ENCODE data around the gene NYNRIN.
A peak's percentile ranks its signal among the peaks of the same experiment; 100 is the strongest.
"Not testable (repeated sequence)": the region's sequence is repeated elsewhere in the genome, so short reads cannot be mapped to it uniquely, and the experiment has no call there.

The NYNRIN gene

GRCh38 chr14:24431569-24432258 lies 32.9 kb downstream of the NYNRIN start:
- peak; percentile 95 for DNase-seq (ENCODE audit: low spot score)

GRCh38 chr14:24432259-24433131 lies 33.7 kb downstream of the NYNRIN start:
- no peak for DNase-seq (ENCODE audit: low spot score)

- DNase-seq (ENCODE audit: low spot score) = no peak
Measured at GRCh38 chr14:24434036-24434435, 35.2 kb downstream of the NYNRIN start.

- DNase-seq (ENCODE audit: low spot score) = no peak
Measured at GRCh38 chr14:24434676-24435075, 35.9 kb downstream of the NYNRIN start.

GRCh38 chr14:24435192-24435810 lies 36.5 kb downstream of the NYNRIN start:
- DNase-seq (ENCODE audit: low spot score) = no peak

- DNase-seq (ENCODE audit: low spot score) = no peak
Measured at GRCh38 chr14:24435998-24436354, 37.2 kb downstream of the NYNRIN start.

- DNase-seq (ENCODE audit: low spot score) = peak; percentile 85
Measured at GRCh38 chr14:24436355-24437019, 37.7 kb downstream of the NYNRIN start.

- no peak for DNase-seq (ENCODE audit: low spot score)
Measured at GRCh38 chr14:24437020-24437735, 38.4 kb downstream of the NYNRIN start.

- no peak for DNase-seq (ENCODE audit: low spot score)
Measured at GRCh38 chr14:24437736-24438067, 38.9 kb downstream of the NYNRIN start.

GRCh38 chr14:24438223-24439097 lies 39.7 kb downstream of the NYNRIN start:
- no peak for DNase-seq (ENCODE audit: low spot score)

GRCh38 chr14:24439257-24439656 lies 40.5 kb downstream of the NYNRIN start:
- DNase-seq (ENCODE audit: low spot score) = no peak

GRCh38 chr14:24439830-24440605 lies 41.2 kb downstream of the NYNRIN start:
- DNase-seq (ENCODE audit: low spot score) = no peak

GRCh38 chr14:24440606-24441399 lies 42.0 kb downstream of the NYNRIN start:
- DNase-seq (ENCODE audit: low spot score) = no peak

- no peak for DNase-seq (ENCODE audit: low spot score)
Measured at GRCh38 chr14:24441485-24441884, 42.7 kb downstream of the NYNRIN start.

- peak; percentile 83 for DNase-seq (ENCODE audit: low spot score)
Measured at GRCh38 chr14:24441904-24442239, 43.1 kb downstream of the NYNRIN start.

GRCh38 chr14:24442240-24443052 lies 43.6 kb downstream of the NYNRIN start, which contains the start of gene SDR39U1:
SDR39U1 (minus strand) TSS chr14:24442776; CDS start chr14:24442769, 7 bp downstream.
- DNase-seq (ENCODE audit: low spot score) = peak; percentile 99

GRCh38 chr14:24443053-24443665 lies 44.4 kb downstream of the NYNRIN start:
- DNase-seq (ENCODE audit: low spot score) = peak; percentile 43

GRCh38 chr14:24450828-24451227 lies 52.0 kb downstream of the NYNRIN start:
- DNase-seq (ENCODE audit: low spot score) = not testable (repeated sequence)
